ENCODE measurements around the gene DLG2.

DNA sequence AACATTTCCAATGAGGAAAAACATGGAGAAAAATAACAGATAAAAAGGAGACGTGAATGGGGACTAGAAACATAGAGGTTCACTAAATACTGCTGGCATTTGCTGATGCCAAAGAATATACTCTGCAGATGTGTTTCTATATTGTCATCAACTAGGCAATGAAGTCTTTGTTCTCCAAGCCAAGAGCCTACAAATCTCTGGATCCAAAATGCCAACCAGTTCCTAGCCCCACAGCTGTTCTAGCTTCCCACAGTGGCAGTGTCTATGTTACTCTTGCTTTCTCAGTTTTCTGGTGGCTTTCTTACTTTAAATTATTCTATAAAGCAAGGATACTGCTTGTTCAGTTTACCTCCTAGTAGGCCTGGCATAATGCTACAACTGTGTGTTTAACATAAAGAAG is 1363.1 kb downstream of the DLG2 start:
- TF ChIP-seq, protein P1, sequence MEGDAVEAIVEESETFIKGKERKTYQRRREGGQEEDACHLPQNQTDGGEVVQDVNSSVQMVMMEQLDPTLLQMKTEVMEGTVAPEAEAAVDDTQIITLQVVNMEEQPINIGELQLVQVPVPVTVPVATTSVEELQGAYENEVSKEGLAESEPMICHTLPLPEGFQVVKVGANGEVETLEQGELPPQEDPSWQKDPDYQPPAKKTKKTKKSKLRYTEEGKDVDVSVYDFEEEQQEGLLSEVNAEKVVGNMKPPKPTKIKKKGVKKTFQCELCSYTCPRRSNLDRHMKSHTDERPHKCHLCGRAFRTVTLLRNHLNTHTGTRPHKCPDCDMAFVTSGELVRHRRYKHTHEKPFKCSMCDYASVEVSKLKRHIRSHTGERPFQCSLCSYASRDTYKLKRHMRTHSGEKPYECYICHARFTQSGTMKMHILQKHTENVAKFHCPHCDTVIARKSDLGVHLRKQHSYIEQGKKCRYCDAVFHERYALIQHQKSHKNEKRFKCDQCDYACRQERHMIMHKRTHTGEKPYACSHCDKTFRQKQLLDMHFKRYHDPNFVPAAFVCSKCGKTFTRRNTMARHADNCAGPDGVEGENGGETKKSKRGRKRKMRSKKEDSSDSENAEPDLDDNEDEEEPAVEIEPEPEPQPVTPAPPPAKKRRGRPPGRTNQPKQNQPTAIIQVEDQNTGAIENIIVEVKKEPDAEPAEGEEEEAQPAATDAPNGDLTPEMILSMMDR (IDR thresholded peaks at IDR 0.05), result no peak
- TF ChIP-seq POLR2A (IDR thresholded peaks at IDR 0.05), result no peak

Measured in tibial nerve (tissue), 3 donors.